ENCODE results near the gene TNNT2. TPM values are rescaled to one million over a fixed set of nuclear protein-coding genes. Genes with fewer than 3 reads are reported as not detected.
A peak's percentile ranks its signal among the peaks of the same experiment; 100 is the strongest.

TNNT2 gene
- total RNA-seq = over 10,000 TPM in 1 of 10 donors, 1,000 to 10,000 TPM in 9; 5,905 to 10,183 (median 7,503) TPM
- over 10,000 TPM; 10,337 to 31,279 TPM for polyA plus RNA-seq
- long read RNA-seq, donor 1, partial matches to known transcripts = 2,504 of 2,984 reads
- long read RNA-seq, donor 1, other reads (novel, unspliced or antisense) = 478 of 2,984 reads
- long read RNA-seq, donor 2, partial matches to known transcripts = 3,403 of 4,042 reads
- long read RNA-seq, donor 2, other reads (novel, unspliced or antisense) = 637 of 4,042 reads
- long read RNA-seq, donor 3, partial matches to known transcripts = 578 of 819 reads
- long read RNA-seq, donor 3, other reads (novel, unspliced or antisense) = 239 of 819 reads

- intact Hi-C loops (cut with DNase I) = no loop called here
- Histone ChIP-seq H3K36me3 (peaks cover 0 to 19% (median 0%) of the 10 kb centered on the region in 9 donors), H3K27me3 (no peaks in the 10 kb centered on the region), H3K4me3 (peak within 1 kb of the TSS; percentile 40 to 73 (median 56)), H3K9me3 (no peaks in the 10 kb centered on the region), H3K27ac (peak within 1 kb of the TSS; percentile 85 to 99 (median 92)), H3K4me1 (peaks cover 0 to 48% (median 15%) of the 10 kb centered on the region in 9 donors)
- no peak for TF ChIP-seq CTCF (IDR thresholded peaks at IDR 0.05)
- ATAC-seq (peak; percentile 51 to 75 (median 68)), DNase-seq (peak; percentile 69 to 81)
- WGBS, 2 donors = 25 to 40% methylated on average over 9 of the region's 9 CpGs
Observed at GRCh38 chr1:201377611-201378092, at the start of gene TNNT2. TNNT2 (minus strand) TSS chr1:201377680; CDS start chr1:201373254, 4,426 bp downstream.

- H3K4me3 ChIP-seq = no peak overlapping the region
- WGBS, 2 donors = 48 to 52% methylated on average over 15 of the region's 15 CpGs
- DNase-seq = peak; percentile 42 to 59
Observed at GRCh38 chr1:201426479-201427310, 49.2 kb upstream of the TNNT2 start.

GRCh38 chr1:201424146-201424545 is 46.7 kb upstream of the TNNT2 start:
- ATAC-seq = no peak
- whole genome bisulfite sequencing, 2 donors = 95 to 97% methylated on average over 2 of the region's 2 CpGs
- H3K4me1 ChIP-seq = peaks cover 0 to 40% (median 5%) of the 10 kb centered on the region in 9 donors
- H3K9me3 ChIP-seq = peaks cover 0 to 5% (median 0%) of the 10 kb centered on the region in 11 donors
- no peak overlapping the region for H3K27ac ChIP-seq
- H3K27me3 ChIP-seq = no peaks in the 10 kb centered on the region
- no peaks in the 10 kb centered on the region for H3K36me3 ChIP-seq
- no peak for DNase-seq
- no peak overlapping the region for H3K4me3 ChIP-seq
- intact Hi-C loops (cut with DNase I) = no loop called here
- TF ChIP-seq CTCF (IDR thresholded peaks at IDR 0.05) = no peak

More at GRCh38 chr1:201426479-201427310, 49.2 kb upstream of the TNNT2 start:
- H3K27me3 ChIP-seq = no peaks in the 10 kb centered on the region
- H3K9me3 ChIP-seq = peaks cover 0 to 5% (median 0%) of the 10 kb centered on the region in 11 donors
- peak; percentile 60 to 86 (median 80) for ATAC-seq
- H3K4me1 ChIP-seq = peaks cover 0 to 16% (median 0%) of the 10 kb centered on the region in 9 donors
- H3K27ac ChIP-seq = peak overlapping the region in 7 of 10 donors; percentile 33 to 78 (median 66)
- H3K36me3 ChIP-seq = no peaks in the 10 kb centered on the region
- no peak for TF ChIP-seq CTCF (IDR thresholded peaks at IDR 0.05)
- intact Hi-C loops (cut with DNase I) = no loop called here

- Histone ChIP-seq H3K36me3 (no peaks in the 10 kb centered on the region), H3K4me1 (peaks cover 0 to 41% (median 5%) of the 10 kb centered on the region in 9 donors), H3K27me3 (no peaks in the 10 kb centered on the region), H3K9me3 (peaks cover 0 to 5% (median 0%) of the 10 kb centered on the region in 11 donors), H3K27ac (no peak overlapping the region), H3K4me3 (no peak overlapping the region)
- intact Hi-C loops (cut with DNase I) = no loop called here
- ATAC-seq = no peak
- DNase-seq = no peak
- no peak for TF ChIP-seq CTCF (IDR thresholded peaks at IDR 0.05)
- WGBS, 2 donors = 90 to 95% methylated on average over 6 of the region's 6 CpGs
Observed at GRCh38 chr1:201423655-201424054, 46.2 kb upstream of the TNNT2 start.

Data from heart right ventricle (tissue), 16 donors.